Stimulated activated CD4-positive, alpha-beta T cell treated with anti-CD3 and anti-CD28 coated beads, Interleukin-15, amount 100 ng/mL, for 48 hours (primary cell): Measurements from ENCODE around the gene HACD2.

ENCODE experiments used
- DNase-seq, 2 donors: peaks; one replicate each; pipeline ENCODE4 v3.0.0-alpha.2; 2020; ENCODE audit warnings: low read depth in 2 of 2

The HACD2 gene

DNA sequence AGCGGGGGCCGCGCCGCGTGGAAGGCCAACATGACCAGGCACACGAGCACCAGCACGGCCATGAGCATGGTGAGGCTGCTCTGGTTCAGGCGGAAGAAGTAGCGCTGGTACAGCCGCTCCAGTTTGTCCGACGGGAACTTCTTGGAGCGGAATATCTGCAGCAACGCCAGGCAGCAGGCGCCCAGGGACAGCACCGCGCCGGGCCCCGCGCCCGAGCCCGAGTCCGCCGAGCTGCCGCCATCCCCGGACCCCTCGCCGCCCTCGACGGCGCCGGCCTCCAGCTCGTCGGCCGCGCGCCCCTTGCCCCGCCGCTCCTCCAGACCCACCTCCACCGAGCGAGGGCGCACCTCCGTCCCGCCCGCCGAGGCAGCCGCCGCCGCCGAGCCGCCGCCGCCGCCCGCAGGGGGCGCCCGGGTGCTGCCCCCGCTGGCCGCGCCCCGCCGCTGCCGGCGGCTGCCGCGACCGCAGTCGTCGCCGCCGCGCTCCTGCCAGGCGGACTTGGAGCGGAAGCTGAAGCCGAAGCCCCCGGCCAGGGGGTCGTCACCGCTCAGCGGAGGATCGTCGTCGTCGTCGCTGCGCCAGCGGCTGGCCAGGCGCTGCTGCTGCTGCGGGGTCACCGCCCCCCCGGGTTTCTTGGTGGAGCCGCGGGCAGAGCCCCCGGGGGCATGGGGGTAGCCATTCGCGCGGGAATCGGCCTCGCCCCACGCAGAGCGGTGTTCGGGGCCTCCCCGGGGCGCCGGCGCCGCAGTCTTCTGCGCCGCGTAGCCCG, 136.9 kb downstream of the HACD2 start:
- DNase-seq: peak in 1 of 2 donors; percentile 18

DNA sequence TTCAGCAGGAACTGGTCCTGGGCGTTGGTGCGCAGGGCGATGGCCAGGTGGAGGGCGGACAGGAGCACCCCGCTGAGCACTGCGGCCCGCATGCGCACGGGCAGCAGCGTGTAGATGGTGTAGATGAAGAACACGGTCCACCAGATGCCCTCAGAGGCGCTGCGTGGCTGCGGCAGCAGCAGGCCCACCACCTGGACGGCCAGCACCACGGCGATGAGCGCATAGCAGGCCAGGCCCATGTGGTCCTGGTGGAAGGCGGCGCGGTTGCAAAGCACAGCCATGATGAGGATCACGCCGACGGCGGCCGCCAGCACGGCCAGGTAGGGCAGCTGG, 137.5 kb downstream of the HACD2 start:
- DNase-seq: no peak

DNA sequence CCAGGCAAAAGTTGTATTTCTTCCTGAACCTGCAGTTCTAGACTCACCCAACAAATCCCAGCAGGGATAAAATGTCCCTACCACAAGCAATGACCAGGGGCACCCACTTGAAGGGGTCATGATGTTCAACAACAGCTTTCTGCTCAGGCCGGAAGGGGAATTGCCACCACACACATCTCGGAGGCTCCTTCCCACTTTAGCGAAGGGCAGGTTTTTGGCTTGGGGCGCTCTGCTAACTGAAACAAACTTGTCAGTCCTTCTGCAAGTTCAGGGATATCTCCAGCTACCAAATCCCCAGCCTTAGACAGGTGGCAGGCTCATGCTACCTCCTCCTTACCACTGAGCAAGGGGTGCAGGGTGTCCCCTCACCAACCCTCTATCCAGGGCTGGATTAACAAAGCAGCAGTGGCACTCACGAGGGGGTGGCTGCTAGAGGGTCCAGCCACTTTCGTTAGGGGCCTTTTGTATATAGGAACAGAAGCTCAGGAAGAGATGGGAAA, 138.2 kb downstream of the HACD2 start:
- DNase-seq: no peak

DNA sequence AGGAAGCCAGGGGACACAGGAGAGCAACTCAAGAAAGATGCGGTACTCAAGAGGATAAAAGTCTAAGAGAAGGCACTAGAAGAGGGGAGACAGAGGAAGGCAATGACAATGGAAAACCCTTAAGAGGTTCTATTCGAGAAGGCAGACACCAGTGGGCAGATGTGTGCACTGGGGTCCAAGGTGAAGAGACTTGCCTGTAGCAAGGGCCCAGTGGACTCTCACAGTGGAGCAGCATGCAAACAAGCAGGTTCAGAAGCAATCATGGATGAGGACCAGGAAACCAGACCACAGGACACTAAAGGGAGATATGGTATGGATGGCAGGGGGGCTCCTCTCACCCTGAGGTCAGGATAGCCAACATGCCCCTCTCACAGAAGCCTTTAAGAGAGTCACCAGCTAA, 138.6 kb downstream of the HACD2 start:
- DNase-seq: no peak

DNA sequence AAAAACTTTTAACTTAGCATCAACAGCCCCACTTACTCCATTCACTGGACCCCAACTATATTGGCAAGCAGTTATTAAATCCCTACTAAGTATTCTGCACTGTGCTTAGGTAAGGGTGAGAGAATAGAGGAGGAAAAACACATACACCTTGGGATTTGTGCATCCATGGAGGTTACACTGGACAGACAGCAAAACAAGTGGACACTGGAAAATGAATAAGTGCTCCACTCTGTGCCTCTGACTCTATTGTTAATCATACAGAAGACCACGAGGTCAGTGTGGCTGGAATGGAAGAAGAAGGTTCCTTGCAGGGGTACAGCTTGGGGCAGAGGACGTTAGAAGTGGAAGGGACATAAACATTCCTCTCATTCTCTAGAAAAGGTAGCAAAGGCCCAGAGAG, 139.2 kb downstream of the HACD2 start:
- DNase-seq: no peak

DNA sequence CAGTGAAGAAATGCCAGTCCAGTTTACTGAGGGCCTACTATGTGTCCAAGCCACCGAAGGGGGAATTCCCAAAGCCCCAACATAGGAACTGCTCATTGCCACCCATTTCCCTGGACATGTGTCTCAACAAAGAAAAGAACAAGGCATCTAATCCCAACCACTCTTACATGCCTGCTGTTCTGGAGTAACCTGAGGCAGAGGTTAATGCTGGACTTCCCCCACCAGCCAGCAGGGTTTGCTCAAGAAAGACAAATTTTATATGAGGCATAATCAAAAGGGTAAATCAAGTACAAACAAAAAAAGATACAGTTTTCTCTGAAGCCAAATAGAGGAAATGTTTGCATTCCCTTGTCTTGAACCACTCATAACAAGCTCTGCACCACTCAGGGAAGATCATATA, 140.1 kb downstream of the HACD2 start:
- DNase-seq: no peak

DNA sequence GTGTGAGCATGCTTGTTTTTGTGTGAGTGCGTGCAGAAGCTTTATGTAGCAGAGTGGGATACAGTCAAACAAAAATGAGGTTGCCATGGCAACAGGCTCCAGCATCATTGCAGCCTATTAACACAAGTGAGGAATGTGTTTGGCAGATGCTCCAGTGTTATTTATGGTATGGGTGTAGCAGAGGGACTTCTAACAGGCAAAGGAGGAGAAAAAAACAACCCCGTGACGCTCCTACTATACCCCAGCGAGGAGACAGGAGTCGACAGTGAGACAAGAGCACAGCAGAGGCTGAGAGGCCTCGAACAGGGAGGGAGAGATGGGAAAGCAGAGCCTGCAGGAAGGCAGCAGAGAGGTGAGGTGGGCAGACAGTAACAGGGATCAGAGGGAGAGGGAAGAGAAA, 140.8 kb downstream of the HACD2 start:
- no peak for DNase-seq

DNA sequence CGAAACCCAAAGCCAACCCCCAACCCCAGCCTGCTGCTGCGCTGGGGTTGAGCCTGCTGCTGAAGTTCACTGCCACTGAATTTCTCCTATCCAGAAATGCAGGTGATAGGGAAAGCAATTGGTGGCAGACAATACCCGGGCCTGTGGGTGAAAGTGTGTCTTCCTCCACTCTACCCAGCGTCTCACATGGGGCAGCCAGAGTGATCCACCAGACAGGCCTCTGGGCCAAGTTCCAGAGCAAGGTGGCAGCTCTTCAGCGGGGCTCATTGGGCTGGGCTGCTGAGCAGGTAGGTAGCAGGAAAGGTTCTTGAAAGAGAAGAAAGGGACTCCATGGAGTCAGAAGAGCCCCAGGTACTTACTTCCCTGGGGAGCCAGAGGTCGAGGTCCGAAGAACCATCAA, 141.9 kb downstream of the HACD2 start:
- DNase-seq: no peak

DNA sequence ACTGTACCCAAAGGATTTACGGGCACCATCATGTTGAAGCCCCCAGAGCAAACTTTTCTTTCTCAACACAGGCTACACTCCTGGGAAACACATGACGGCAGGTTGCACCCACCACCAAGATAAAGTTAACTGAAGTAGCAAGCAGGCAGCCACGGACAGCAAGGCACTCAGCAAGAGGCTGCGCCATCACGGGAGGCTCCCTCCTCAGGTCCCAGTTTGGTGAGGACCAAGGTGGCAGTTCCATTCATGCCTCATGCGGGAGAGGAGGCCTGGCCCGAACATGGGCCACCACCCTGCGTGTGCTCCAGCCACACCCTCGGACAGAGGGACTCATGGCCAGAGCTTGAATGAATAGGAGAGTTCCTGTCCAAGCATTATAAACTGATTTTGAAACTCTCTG, 142.7 kb downstream of the HACD2 start:
- no peak for DNase-seq
